GM12864 (cell line): ENCODE results near the gene DHX34.

ENCODE experiments used
- DNase-seq: peaks from one replicate; pipeline ENCODE4 v3.0.0-alpha.2; 2011; ENCODE audit warnings: low read depth
- H3K4me3 ChIP-seq: 2 replicates; pipeline ENCODE4 v1.5.1; 2011; ENCODE audit warnings: mild to moderate bottlenecking, low read depth, low read length, control low read depth
- TF ChIP-seq, protein P1 (sequence below): IDR thresholded peaks from 2 replicates; pipeline ENCODE4 v1.5.1; 2011; ENCODE audit warnings: low read depth, mild to moderate bottlenecking, moderate library complexity, low read length, control low read depth, inconsistent platforms; ENCODE audit errors: missing control alignments

DHX34 gene

GRCh38 chr19:47309608-47310007 lies 39.5 kb upstream of the DHX34 start, which contains the start of gene C5AR1:
Gene C5AR1, plus strand, starts transcription at chr19:47309861. Its CDS starts 35 bp downstream, at chr19:47309896.
- TF ChIP-seq, protein P1, sequence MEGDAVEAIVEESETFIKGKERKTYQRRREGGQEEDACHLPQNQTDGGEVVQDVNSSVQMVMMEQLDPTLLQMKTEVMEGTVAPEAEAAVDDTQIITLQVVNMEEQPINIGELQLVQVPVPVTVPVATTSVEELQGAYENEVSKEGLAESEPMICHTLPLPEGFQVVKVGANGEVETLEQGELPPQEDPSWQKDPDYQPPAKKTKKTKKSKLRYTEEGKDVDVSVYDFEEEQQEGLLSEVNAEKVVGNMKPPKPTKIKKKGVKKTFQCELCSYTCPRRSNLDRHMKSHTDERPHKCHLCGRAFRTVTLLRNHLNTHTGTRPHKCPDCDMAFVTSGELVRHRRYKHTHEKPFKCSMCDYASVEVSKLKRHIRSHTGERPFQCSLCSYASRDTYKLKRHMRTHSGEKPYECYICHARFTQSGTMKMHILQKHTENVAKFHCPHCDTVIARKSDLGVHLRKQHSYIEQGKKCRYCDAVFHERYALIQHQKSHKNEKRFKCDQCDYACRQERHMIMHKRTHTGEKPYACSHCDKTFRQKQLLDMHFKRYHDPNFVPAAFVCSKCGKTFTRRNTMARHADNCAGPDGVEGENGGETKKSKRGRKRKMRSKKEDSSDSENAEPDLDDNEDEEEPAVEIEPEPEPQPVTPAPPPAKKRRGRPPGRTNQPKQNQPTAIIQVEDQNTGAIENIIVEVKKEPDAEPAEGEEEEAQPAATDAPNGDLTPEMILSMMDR, result no peak
- no peak for DNase-seq

DNA sequence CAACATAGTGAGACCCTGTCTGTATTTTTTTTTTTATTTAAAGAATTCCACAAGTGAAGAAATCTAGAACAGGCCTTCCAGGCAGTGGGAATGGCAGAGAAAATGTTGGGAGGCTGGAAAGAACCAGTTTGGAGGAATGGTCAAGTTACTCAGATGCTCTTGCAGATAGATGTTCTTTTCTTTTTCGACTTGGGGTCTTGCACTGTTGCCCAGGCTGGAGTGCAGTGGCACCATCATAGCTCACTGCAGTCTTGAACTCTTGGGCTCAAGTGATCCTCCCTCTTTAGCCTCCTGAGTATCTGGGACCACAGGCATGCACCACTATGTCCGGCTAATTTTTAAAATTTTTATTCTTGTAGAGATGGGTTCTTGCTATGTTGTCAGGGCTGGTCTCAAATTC lies 38.8 kb upstream of the DHX34 start:
- DNase-seq, result no peak
- H3K4me3 ChIP-seq, result no peak overlapping the region
- TF ChIP-seq, protein P1, result no peak

More at GRCh38 chr19:47309608-47310007, 39.5 kb upstream of the DHX34 start, which contains the start of gene C5AR1:
- H3K4me3 ChIP-seq, result no peak within 1 kb of the TSS

GRCh38 chr19:47310819-47311218 lies 38.3 kb upstream of the DHX34 start:
- TF ChIP-seq, protein P1, result no peak
- no peak for DNase-seq
- no peak overlapping the region for H3K4me3 ChIP-seq

- TF ChIP-seq, protein P1, result no peak
- H3K4me3 ChIP-seq, result no peak overlapping the region
- DNase-seq, result no peak
Measured at GRCh38 chr19:47312366-47313006, 36.6 kb upstream of the DHX34 start.

- DNase-seq, result no peak
- TF ChIP-seq, protein P1, result no peak
- H3K4me3 ChIP-seq, result no peak overlapping the region
Measured at GRCh38 chr19:47313754-47314295, 35.3 kb upstream of the DHX34 start.

DNA sequence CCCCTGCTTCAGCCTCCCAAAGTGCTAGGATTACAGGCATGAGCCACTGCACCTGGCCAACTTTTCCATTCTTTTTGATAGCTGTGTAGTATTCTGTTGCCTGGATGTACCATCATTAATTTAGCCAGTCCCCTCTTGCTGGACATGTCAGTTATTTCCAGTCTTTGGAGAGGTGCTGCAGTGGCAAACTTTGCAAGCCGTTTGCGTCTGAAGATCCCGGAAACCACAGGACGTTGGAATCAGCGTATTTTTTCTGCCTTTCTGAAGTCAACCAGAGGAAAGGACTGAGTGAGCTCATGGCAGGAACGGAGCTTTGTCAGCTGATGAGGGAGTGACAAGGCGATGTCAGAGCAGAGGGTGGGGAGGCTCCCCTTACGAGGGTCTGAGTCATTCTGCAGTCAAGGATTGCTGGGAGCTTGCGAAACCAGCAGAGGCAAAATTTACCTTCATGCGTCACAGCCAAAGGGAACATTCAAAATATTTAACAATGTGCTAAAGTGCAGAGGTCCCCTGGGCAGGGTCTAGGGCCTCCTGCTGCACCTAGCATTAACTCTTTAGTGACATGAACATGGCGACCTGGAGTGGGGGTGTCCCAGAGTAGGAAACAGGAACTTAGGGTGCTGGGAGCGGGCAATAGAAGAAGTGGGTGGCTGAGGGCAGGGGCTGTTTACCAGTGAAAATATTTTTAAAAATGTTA lies 33.8 kb upstream of the DHX34 start:
- TF ChIP-seq, protein P1, result no peak
- H3K4me3 ChIP-seq, result no peak overlapping the region
- no peak for DNase-seq
